22Rv1 (cell line): ENCODE measurements around the gene ZWILCH.
A peak's percentile ranks its signal among the peaks of the same experiment; 100 is the strongest.

ENCODE experiments used
- H3K27ac ChIP-seq: fragments of 450-650 bp; 2 replicates; pipeline ENCODE4 v1.5.1; 2017
- CTCF ChIP-seq: fragments of 450-650 bp; IDR thresholded peaks from 2 replicates; pipeline ENCODE4 v1.5.1; 2017; ENCODE audit warnings: mild to moderate bottlenecking
- ZFX ChIP-seq: fragments of 450-650 bp; IDR thresholded peaks from 2 replicates; pipeline ENCODE4 v1.6.1; 2017; ENCODE audit warnings: antibody characterized with exemption, borderline replicate concordance

Gene ZWILCH

GRCh38 chr15:66482539-66482938, 22.6 kb upstream of the ZWILCH start:
- peak overlapping the region; percentile 47 for H3K27ac ChIP-seq
- no peak for TF ChIP-seq CTCF

GRCh38 chr15:66483131-66483566, 22.0 kb upstream of the ZWILCH start:
- H3K27ac ChIP-seq: peak overlapping the region; percentile 47

GRCh38 chr15:66484539-66485112, 20.5 kb upstream of the ZWILCH start:
- H3K27ac ChIP-seq: no peak overlapping the region
- TF ChIP-seq CTCF (no peak), ZFX (no peak)

More at GRCh38 chr15:66483131-66483566, 22.0 kb upstream of the ZWILCH start:
- no peak for TF ChIP-seq ZFX

- no peak overlapping the region for H3K27ac ChIP-seq
- TF ChIP-seq ZFX: no peak
- TF ChIP-seq CTCF: no peak
Observed at GRCh38 chr15:66486887-66487286, 18.2 kb upstream of the ZWILCH start.

GRCh38 chr15:66488525-66488924, 16.6 kb upstream of the ZWILCH start:
- no peak overlapping the region for H3K27ac ChIP-seq
- TF ChIP-seq ZFX (no peak), CTCF (no peak)

- H3K27ac ChIP-seq: no peak overlapping the region
Observed at GRCh38 chr15:66489179-66489791, 15.8 kb upstream of the ZWILCH start.

GRCh38 chr15:66491846-66492245, 13.3 kb upstream of the ZWILCH start:
- H3K27ac ChIP-seq: no peak overlapping the region
- TF ChIP-seq CTCF (no peak), ZFX (no peak)

More at GRCh38 chr15:66489179-66489791, 15.8 kb upstream of the ZWILCH start:
- no peak for TF ChIP-seq ZFX
- no peak for TF ChIP-seq CTCF

- TF ChIP-seq ZFX: no peak
- no peak for TF ChIP-seq CTCF
- H3K27ac ChIP-seq: no peak overlapping the region
Observed at GRCh38 chr15:66494262-66494661, 10.9 kb upstream of the ZWILCH start.
